ENCODE data around the gene PRDM16.

GRCh38 chr1:3470650-3471355 is 401.8 kb downstream of the PRDM16 start:
- TF ChIP-seq POLR2AphosphoS5 (IDR thresholded peaks at IDR 0.05) = no peak
- TF ChIP-seq, protein P1, sequence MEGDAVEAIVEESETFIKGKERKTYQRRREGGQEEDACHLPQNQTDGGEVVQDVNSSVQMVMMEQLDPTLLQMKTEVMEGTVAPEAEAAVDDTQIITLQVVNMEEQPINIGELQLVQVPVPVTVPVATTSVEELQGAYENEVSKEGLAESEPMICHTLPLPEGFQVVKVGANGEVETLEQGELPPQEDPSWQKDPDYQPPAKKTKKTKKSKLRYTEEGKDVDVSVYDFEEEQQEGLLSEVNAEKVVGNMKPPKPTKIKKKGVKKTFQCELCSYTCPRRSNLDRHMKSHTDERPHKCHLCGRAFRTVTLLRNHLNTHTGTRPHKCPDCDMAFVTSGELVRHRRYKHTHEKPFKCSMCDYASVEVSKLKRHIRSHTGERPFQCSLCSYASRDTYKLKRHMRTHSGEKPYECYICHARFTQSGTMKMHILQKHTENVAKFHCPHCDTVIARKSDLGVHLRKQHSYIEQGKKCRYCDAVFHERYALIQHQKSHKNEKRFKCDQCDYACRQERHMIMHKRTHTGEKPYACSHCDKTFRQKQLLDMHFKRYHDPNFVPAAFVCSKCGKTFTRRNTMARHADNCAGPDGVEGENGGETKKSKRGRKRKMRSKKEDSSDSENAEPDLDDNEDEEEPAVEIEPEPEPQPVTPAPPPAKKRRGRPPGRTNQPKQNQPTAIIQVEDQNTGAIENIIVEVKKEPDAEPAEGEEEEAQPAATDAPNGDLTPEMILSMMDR (IDR thresholded peaks at IDR 0.05) = no peak
- no peak for TF ChIP-seq POLR2A (IDR thresholded peaks at IDR 0.05)
